ENCODE measurements around the gene FAM120AOS. TPM values are rescaled to one million over a fixed set of nuclear protein-coding genes. Genes with fewer than 3 reads are reported as not detected.

Gene FAM120AOS
- total RNA-seq, 4 donors from 2014 or later = 49.4 to 60.8 (median 54.1) TPM

- Histone ChIP-seq H3K36me3 (no peaks in the 10 kb centered on the region), H3K9me3 (peaks cover 0 to 2% (median 0%) of the 10 kb centered on the region in 4 donors), H3K27ac (no peak overlapping the region), H3K27me3 (no peaks in the 10 kb centered on the region), H3K4me3 (no peak overlapping the region), H3K4me1 (no peaks in the 10 kb centered on the region)
- TF ChIP-seq EP300 (IDR thresholded peaks at IDR 0.05) (no peak), POLR2A (IDR thresholded peaks at IDR 0.05) (no peak)
- TF ChIP-seq, protein P1, sequence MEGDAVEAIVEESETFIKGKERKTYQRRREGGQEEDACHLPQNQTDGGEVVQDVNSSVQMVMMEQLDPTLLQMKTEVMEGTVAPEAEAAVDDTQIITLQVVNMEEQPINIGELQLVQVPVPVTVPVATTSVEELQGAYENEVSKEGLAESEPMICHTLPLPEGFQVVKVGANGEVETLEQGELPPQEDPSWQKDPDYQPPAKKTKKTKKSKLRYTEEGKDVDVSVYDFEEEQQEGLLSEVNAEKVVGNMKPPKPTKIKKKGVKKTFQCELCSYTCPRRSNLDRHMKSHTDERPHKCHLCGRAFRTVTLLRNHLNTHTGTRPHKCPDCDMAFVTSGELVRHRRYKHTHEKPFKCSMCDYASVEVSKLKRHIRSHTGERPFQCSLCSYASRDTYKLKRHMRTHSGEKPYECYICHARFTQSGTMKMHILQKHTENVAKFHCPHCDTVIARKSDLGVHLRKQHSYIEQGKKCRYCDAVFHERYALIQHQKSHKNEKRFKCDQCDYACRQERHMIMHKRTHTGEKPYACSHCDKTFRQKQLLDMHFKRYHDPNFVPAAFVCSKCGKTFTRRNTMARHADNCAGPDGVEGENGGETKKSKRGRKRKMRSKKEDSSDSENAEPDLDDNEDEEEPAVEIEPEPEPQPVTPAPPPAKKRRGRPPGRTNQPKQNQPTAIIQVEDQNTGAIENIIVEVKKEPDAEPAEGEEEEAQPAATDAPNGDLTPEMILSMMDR (IDR thresholded peaks at IDR 0.05) = no peak
- WGBS, 2 donors = 38 to 41% methylated on average over 5 of the region's 5 CpGs
- no peak for DNase-seq (ENCODE audit: low spot score in 2 of 2)
Observed at GRCh38 chr9:93431539-93432105, 21.8 kb downstream of the FAM120AOS start.

DNA sequence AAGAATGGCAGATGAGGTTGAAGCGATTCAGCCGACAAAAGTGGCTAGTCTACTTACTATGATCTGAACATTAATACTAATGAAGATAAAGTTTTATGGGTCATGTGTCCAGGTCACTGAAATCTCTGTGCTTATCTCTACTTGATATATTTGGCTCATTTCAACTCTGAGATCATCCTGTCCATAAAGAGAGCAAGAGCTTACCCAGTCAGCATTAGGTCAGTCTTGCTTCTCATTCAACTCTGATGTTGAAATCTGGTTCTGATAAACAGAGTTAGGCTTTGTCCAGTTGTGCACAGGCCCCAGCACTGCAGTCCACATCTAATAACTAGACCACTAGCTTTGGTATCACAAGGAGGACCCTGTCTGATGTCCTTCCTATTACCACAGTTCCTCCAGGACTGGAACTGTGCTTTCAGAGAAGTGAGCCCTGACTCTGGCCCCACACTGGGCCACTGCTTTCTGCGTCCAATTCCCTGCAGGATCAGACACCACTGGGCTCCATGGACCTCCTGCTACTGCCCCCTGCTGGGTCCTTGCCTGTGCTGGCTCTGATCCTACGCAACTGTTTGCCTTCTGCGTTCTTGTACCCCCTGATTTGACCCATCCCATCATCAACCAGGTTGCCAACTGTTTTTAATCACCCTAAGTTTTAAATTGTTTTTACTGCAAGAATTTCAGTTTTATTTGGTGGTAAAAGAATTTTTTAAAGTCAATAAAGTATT lies 25.6 kb downstream of the FAM120AOS start:
- H3K9me3 ChIP-seq = peaks cover 0 to 20% (median 4%) of the 10 kb centered on the region in 4 donors
- no peaks in the 10 kb centered on the region for H3K27me3 ChIP-seq
- H3K36me3 ChIP-seq = no peaks in the 10 kb centered on the region
- WGBS, 2 donors = 83% methylated on average over 5 of the region's 5 CpGs
- TF ChIP-seq, protein P1 (IDR thresholded peaks at IDR 0.05) = no peak
- TF ChIP-seq EP300 (IDR thresholded peaks at IDR 0.05) (no peak), POLR2A (IDR thresholded peaks at IDR 0.05) (no peak)
- no peaks in the 10 kb centered on the region for H3K4me1 ChIP-seq
- no peak overlapping the region for H3K4me3 ChIP-seq
- DNase-seq (ENCODE audit: low spot score in 2 of 2) = no peak
- no peak overlapping the region for H3K27ac ChIP-seq

- Histone ChIP-seq H3K9me3 (peaks cover 0 to 42% (median 8%) of the 10 kb centered on the region in 4 donors), H3K27ac (no peak overlapping the region), H3K27me3 (no peaks in the 10 kb centered on the region), H3K4me1 (no peaks in the 10 kb centered on the region), H3K4me3 (no peak overlapping the region), H3K36me3 (no peaks in the 10 kb centered on the region)
- WGBS, 2 donors = 72 to 76% methylated on average over 10 of the region's 10 CpGs
- DNase-seq (ENCODE audit: low spot score in 2 of 2) = no peak
- TF ChIP-seq, protein P1 (IDR thresholded peaks at IDR 0.05) = no peak
- TF ChIP-seq EP300 (IDR thresholded peaks at IDR 0.05) (no peak), POLR2A (IDR thresholded peaks at IDR 0.05) (no peak)
Observed at GRCh38 chr9:93422977-93423616, 30.3 kb downstream of the FAM120AOS start.

DNA sequence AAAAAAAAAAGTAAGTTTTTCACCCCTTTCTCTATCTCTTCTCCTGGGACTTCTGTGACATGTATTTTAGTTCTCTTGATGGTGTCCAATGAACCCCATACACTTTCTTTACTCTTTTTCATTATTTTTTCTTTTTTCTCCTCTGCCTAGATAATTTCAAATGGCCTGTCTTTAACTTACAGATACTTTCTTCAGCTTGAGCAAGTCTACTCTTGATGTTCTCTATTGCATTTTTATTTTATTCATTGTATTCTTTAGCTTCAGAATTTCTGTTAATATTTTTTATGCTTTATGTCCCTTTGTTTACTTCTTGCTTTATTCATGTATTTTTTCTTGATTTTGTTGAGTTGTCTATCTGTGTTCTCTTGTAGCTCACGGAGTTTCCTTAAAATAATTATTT lies 34.4 kb downstream of the FAM120AOS start:
- WGBS, 2 donors = 90 to 94% methylated on average over 1 of the region's 1 CpG
- TF ChIP-seq EP300 (IDR thresholded peaks at IDR 0.05) (no peak), POLR2A (IDR thresholded peaks at IDR 0.05) (no peak)
- TF ChIP-seq, protein P1 (IDR thresholded peaks at IDR 0.05) = no peak
- H3K27ac ChIP-seq = no peak overlapping the region
- no peak for DNase-seq (ENCODE audit: low spot score in 2 of 2)
- H3K9me3 ChIP-seq = peaks cover 0 to 38% (median 4%) of the 10 kb centered on the region in 4 donors
- no peaks in the 10 kb centered on the region for H3K4me1 ChIP-seq
- no peak overlapping the region for H3K4me3 ChIP-seq
- no peaks in the 10 kb centered on the region for H3K27me3 ChIP-seq
- no peaks in the 10 kb centered on the region for H3K36me3 ChIP-seq

- H3K27me3 ChIP-seq = no peaks in the 10 kb centered on the region
- TF ChIP-seq POLR2A (IDR thresholded peaks at IDR 0.05) (no peak), EP300 (IDR thresholded peaks at IDR 0.05) (no peak)
- TF ChIP-seq, protein P1 (IDR thresholded peaks at IDR 0.05) = no peak
- no peak overlapping the region for H3K27ac ChIP-seq
- no peak overlapping the region for H3K4me3 ChIP-seq
- no peaks in the 10 kb centered on the region for H3K36me3 ChIP-seq
- H3K4me1 ChIP-seq = no peaks in the 10 kb centered on the region
- 97 to 100% methylated on average over 1 of the region's 1 CpG for WGBS, 2 donors
- no peak for DNase-seq (ENCODE audit: low spot score in 2 of 2)
- peaks cover 0 to 38% (median 4%) of the 10 kb centered on the region in 4 donors for H3K9me3 ChIP-seq
Observed at GRCh38 chr9:93417538-93417937, 35.8 kb downstream of the FAM120AOS start.
